Activated T-cell treated with anti-CD3 and anti-CD28 coated beads, Interleukin-2, amount 50 U/mL, for 48 hours (primary cell): Measurements from ENCODE around the gene SF3A1.

Experiments used
- DNase-seq, 2 experiments: peaks; one replicate each; pipeline ENCODE4 v3.0.0-alpha.2; 2020

SF3A1 gene

DNA sequence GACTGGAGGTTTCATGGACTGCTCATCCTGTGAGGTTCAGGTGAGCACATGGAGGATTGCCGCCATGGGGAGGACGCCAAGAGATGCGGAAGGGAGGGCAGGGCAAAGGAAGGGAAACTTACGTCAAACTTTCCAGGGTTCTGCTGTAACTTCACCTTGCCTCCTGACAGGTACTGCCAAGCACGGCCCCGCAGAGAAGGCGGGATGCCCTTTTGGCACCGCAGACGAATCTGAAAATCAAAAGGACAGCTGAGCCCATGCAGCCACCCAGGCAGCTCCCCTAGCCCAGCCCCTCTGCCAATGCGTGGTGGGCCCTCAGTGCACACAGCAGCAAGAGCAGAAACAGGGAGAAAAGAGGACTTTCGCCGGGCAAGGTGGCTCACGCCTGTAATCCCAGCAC lies 57.4 kb downstream of the SF3A1 start:
- no peak for DNase-seq

DNA sequence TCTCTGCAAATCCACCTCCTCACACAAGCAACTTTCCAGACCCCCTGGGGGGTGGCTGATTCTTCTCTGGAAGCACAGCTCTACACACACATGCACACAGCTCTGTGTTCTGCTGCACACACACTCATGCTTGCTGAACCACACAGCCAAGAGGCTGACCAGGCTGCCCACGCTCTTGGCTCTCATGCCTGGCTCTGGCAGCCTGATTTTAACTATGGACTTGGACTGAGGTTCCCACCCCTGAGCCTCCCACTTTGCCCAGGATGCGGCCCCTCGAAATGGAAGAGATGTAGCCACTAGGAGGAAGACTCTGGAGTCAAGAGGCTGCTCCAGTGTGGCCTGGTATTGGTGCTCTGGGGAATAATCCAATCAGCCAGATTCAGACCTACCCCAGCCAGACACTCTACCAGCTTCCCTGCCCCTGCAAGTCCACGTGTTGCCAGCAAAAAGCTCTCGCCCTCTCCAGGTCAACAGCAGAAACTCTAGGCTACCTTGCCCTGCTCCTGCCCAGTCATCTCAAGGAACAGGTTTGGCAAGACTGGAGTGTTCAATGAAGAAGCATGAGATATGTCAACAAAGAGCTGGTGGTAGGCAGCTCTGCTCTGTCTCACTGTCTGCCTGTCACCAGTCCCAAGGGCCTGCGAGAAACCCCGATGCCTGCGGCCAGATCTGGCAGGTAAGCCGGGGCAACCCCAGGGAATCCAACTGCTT lies 58.5 kb downstream of the SF3A1 start:
- no peak for DNase-seq

DNA sequence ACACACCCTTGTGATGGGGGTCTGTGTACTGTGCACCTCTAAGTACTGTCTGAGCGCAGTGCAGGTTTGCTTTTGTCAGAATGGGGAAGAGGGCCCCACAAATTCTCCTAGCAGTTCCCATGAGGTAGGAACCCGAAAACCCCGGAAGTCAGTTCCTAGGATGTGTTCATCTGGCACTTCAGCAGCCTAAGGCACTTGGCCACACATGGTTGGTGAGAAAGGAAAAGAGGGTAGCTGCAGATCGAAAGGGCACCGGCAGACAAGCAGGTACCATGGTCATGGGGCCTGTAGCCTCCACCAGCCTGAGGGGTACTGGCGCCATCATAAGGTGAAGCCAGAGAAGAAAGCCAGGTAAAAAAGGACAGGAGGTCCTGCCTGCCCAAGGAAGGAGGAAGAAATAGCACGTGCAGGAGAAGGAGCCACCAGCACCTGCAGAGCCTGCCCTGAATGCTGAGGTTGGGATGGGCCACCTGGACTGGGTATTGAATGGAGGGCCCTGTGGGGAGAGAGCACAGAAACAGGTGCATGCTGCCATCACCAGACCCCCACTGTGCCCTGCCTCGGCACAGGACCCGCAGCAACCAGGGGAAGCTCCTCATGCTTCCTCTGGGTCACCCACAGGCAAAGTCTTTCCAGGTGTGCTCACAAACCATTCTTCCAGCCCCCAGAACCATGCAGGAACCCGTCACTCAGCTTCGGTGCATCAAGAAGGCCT lies 59.3 kb downstream of the SF3A1 start:
- no peak for DNase-seq

DNA sequence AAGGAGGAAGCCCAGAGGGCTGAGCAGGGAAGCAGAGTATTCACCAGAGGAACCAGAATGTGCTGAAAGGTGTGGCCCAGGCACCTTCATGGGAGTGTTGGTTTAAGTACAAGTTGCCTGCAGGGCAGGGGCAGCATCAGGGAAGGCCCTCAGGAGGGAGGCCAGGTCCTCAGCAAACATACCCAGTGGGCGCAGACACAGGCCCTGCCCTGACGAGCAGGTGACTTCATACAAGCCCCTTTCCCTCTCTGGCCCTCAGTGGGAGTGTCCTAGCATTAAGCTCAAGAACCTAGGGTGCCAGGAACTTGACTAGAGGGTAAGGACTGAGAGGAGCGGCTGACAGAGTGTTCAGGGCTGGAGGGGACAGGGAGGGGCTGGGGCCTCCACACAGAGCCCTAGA lies 59.9 kb downstream of the SF3A1 start:
- no peak for DNase-seq

DNA sequence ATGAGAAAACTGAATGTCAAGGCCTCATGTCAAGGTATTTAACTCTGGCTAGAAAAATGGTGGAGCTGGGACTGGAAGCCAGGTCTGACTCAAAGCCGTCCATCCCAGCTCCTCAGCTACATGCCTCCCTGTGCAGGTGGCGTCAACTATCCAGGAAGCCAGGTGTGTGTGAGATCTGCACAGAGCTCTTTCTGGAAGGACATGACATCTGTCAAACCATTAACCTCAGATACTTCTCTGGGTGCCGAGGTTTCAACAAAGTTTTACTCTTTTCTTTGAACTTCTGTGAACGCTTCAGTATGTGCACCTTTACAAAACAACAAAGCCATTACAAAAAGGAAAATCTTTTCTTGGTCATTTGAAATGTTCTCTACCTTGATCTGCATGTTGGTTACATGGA lies 60.4 kb downstream of the SF3A1 start:
- DNase-seq: no peak

DNA sequence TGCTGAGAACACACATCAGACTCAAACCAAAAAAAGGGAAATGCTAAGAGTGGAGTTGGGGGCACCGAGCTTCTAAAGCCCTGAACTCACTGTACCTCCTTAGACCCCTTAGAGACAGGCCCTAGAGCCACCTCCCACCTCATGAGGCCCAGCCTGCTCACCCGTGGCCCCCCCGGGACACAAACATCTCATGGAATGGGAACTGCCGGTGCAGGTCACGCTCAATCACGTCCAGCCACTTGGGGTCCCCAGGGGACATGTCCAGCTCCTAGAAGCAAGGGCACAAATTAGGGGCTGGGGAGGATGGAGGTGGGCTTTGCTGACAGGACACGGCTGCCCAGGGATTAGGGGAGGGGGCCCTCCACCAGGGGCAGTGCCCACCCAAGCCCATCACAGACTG lies 61.1 kb downstream of the SF3A1 start:
- DNase-seq: no peak

DNA sequence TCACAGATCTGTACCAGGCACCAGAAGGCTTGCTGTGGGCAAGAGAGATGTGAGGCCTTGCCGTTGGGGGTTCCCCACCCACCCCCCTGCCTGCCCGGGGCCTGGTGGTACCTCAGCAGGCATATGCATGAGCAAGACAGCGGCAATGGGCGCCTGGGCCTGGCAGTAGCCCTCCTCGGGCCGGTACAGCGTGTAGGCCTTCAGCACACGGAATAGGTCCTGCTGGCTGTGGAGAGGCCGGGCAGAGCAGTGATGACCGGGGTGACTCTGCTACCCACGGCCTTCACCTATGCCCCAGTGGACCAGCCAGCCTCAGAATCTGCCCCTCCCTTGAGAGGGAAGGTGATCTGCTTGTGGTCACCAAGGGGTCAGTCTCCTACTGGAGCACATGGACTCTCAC lies 61.9 kb downstream of the SF3A1 start:
- DNase-seq: no peak

DNA sequence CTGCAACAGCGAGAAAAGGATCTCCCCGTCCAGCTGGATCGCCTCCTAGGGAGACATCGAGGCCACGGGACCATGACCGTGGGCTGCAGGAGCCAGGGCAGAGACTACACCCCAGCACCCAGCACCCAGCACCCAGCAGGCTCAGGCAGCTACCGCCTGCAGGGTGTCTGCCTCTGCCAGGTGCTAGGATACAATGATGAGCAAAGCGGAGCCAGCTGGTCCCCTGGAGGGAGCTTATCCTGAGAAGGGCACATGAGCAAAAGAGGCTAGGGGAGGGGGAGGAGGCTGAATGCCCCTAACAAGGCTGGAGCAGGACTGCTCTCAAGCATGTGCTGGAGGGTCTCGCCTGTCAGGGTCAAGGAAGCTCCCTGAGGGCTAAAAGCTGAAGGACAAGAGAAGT lies 62.6 kb downstream of the SF3A1 start:
- no peak for DNase-seq

DNA sequence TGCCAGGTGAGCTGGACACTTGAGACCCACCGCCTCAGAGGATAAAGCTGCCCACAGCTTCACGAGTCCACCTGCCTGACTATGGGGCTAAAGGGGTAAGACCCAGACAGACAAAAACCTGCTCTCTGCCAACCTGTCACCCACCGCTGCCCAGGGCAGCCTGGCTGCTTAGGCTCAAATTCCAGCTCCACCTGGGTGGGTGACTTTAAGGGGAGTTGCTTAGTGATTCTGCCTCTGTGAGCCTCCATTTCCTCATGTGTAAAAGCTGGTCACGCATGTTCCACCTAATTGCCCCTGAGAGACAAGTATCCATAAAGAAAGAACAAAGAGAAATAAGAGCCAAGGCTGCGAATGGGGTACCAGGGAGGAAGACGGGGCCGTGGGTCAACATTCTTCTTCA lies 63.7 kb downstream of the SF3A1 start:
- no peak for DNase-seq

DNA sequence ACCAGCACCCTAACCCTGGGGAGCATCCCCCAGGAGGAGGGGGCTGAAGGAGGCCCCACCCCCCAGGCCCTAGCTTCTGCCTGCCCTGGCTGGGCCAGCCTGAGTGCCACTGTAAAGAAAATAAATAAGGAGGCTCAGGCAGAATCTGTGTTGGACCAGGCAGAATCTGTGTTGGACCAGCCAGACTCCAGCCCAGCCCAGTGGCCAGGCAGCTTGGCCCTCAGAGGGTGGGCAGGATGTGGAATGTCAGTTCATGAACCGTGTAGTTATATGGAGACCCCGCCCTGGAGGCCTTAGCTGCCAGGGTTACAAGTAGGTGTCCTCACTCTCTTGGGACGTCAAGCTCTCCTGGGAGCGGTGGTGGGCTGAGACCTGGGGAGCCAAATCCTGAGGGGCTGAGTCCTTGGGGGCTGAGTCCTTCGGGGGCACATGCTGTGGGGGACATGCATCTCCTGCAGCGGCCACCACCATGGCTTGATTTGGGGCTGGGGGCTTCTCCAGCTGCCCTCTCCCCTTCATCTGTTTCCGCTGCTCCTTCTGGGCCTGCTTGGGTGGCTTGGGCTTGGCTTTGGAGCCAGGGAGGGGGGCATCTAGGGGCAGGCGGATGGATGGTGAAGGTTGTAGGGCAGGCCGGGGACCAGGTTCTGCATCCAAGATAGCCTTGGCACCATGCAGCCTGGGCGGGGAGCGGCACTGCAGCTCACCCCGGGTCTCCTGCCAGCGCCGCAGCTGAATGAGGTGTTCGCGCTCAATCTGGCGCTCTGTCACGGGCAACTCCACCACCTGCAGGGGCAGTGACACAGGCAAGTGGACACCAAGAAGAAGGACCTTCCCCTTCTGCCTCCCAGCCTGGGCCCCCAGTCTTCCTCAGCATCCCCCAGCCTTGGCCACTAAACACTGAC lies 64.4 kb downstream of the SF3A1 start:
- no peak for DNase-seq

DNA sequence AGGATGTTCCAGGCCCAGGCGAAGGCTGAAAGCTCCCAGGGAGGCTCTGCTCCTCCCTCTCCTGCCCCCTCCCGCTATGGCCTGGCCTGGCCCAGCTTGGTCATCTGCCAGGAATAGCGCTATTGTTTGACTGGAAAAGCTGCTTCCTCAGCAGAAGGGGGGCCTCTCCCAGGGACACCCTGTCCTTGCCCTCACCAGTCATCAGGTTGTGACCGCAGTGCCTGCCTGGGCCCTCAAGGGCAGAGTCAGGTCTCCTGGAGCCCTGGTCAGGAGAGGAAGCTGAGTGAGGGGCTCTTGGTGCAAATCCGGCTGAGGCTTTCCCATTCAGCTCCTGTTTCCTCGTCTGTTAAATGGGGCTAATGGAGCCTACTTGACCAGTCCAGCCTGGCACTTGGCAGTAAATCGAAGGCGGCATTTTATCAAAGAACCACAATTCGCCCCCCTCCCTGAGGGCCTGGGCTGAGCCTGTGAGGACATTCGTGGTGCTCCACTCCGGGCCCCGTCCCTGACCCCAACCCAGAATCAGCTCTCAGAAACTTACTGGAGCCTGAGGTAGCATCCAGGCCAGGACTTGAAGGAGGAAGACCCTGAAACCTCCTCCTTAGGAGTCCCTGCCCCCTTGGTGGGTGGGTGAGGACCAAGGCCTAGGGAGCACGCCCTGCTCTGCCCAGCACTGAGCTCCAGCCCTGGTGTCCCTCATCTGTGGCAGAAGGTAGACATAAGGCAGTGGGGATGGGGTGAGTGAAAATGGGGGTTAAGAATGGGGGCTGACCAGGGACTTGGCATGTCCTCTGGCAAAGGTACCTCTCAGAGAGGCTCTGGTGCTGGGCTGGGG lies 65.4 kb downstream of the SF3A1 start:
- no peak for DNase-seq

DNA sequence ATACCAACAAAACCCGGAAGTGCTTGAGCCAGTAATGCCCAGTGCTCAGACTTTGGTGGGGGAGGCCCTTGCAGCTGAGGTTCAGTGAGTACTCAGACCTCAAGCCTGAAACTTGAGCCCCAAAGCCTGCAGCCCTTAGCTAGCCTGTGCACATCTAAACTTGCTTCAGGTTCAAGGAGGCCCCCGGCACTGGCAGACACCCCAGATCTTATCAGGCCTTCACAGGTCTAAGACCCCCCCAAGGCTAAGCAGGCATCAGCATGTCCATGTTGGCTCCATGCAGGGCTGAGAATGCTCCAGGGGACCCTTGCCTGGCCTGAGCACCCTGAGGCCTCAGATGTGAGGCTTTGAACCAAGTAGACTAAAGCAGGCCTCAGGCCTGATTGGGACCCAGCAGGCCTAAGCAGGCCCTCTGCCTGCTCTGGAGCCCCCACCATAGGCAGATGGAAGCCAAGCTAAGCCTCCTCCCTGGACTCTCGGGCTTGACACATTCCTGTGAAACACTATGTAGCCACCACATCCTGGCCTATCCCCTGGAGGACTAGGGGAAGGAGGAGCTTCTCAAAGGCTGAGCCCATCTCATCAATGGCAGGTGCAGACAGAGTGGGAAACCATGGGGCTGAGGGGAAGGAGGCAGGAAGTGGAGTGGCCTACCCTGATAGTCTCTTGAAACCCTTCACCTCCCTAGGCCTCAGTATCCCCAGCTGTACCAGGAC lies 66.2 kb downstream of the SF3A1 start:
- DNase-seq: no peak

DNA sequence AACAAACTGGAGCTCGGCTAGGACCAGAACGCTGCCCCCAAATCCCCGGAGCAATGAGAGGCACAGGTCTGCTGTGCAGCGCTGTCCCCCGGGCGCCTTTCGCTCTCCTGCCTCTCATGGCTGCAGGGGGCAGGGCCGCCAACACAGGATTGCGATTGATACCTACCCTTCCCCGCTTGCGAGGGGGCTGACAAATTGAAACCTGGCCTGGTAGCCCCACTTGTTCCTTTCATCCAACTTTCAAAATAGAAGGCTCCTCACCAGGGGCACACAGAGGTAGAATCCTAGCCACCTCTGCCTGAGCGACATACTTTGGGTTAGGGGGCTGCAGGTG lies 66.7 kb downstream of the SF3A1 start:
- DNase-seq: no peak

DNA sequence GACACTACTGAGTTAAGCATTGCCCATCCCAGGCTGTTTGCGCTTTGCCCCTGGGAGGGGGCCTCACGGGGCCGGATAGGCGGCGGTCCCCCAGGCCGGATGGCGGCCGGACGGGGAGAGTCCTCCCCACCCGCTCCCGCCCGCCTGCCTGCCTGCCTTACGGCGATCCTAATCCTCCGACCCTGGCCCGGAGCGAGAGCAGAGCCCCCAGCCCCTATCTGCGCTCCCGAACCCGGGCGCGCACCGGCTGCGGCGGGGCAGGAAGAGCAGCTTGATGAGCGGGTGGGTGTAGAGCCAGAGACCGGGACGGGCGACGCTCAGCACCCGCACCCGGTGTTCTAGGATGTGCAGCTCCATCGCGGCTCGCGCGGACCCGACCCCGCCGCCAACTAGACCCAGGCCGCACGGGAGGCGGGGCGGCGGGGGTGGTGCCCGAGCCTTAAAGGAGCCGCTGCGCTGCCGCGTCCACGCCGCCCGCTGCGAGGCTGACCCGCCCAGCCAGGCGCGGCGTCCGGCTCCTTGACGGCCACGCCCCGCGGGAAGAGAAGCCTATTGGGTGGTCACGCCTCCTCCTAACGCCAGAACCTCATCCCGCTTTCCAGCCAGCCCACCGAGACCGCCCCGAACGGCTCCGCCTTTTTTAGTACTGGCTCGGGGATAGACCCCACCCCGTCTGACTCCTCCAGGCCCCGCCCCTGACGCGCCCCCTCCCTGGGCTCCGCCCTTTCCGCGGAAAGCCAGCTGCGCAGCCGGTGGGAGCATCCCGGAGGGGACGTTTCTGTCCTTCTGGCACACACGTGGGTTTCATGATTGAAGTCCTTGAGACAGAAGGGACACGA lies 67.3 kb downstream of the SF3A1 start, which contains the start of gene CASTOR1:
Gene CASTOR1, minus strand, starts transcription at position 365 of the 839 bp plus-strand sequence. Its CDS starts 8 bp downstream, at position 357.
- DNase-seq: peak; percentile 94 to 95

DNA sequence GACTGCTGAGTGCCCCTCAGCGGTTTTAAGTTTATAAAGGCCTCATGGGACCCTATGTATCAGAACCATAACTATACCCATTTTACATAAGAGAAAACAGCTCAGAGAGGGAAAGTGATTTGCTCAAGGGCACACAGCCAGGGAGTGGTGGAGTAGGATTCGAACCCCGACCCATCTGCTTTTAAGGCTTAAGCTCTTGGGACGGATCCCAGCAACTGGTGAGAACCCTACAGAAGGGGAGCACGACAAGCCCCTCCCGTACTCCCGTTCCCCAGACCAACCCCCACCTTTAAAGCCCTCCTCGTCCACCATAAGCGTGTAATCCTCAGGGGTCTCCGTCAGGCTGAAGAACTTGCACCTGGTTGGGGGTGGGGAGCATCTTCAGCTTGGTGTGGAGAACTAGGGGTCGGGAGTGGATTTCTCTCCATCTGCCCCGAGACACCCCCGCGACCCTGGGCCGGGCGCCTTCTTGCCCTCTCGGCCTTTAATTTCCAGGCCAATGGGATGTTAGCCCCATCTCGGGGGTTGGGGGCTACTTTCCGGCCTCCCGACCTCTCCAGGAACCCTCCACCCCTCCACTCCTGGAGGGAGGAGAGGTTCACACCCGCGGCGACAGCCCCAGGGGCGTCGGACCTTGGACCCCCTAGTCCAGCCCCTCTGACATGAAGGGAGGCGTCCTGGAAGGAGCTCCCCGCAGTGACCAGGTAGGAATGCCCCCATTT lies 68.1 kb downstream of the SF3A1 start:
- no peak for DNase-seq

DNA sequence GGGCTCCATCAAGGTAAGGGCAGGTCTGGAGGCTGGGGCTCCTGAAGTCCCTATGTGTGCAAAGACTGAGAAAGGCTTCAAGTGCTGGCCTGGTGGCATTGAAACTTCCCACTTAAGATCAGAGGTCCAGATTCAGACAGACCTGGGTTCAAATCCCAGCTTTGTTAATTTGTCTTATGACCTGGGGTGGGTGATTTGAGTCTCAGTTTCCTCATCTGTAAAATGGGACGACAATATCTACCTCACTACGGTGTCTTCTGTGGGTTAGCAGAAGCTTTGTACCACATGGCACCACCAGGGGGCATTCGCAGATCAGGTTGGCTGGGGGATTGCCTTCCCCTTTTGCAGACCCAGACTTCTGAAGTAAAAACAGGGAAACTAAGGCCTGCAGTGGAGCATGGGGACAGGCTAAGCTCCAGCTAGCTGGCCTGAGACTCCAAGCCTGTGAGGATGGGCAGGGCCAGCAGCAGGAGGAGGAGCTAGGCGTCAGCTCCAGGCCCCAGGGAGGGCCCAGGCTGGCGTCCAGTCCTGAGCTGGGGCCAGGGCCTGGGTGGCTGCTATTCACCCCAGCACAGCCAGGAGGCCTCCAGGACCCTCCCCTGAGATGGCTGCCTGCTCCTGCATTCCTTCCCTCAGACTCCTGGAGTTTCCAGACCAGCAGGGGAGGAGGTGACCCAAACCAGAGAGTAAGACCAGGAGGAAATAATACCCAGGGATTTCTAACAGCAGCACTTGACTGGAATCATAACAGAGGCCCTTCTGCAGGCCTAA lies 68.9 kb downstream of the SF3A1 start:
- peak; percentile 94 for DNase-seq

DNA sequence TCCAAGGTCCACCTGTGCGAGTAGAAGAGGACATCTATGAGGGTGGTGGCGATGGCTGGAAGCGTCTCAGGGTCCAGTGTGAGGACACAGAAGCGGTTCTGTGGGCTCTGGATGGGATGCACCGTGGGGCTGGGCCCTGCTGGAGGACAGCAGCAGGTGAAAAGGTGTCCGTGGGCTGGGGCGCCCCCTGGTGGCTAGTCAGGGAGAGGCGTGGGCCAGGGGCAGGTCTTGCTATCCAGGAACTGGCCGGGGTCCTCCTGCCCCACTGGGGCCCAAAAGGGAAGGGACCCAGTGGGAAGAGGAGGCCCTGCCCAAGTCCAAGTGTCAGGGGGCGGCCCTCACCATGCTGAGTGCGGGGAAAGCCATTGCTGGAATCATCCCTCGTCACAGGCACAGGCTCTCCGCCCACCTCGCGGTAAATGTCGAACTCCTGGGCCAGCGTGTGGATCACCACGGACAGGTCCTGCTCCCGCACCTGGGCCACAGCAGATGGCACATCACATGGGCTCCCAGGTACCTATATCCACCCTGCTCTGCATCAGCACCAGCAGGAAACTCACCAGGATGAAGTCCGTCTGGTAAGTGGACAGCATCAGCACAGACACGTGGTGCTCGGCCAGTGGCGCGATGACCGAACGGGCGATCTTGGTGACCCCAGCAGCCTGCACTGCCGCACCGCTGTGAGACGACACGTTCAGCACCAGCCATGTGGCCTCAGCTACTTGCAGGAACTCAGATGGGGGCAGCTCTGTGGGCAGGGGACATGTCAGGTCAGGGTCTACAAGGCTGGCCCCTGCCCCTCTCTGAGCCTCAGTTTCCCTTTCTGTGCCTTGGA lies 69.7 kb downstream of the SF3A1 start:
- peak; percentile 93 to 95 for DNase-seq

DNA sequence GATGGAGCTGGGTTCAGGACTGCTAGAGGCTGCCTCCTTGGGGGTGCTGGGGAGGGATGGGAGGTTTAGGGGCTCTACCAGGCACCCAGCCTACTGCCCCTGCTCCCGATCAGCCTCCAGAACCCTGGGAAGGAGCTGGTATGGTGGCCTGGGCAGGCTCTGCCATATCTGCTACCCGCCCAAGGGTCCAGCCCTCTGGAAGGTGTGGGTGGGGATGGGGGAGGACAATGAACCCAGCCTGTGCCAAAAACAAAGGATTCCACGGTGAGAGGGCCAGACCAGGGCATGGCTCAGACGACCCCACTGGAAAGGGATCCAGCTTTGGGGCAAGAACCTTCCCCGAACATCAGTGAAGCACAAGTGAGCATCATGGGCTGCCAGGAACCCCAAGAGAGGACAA lies 70.4 kb downstream of the SF3A1 start:
- no peak for DNase-seq

DNA sequence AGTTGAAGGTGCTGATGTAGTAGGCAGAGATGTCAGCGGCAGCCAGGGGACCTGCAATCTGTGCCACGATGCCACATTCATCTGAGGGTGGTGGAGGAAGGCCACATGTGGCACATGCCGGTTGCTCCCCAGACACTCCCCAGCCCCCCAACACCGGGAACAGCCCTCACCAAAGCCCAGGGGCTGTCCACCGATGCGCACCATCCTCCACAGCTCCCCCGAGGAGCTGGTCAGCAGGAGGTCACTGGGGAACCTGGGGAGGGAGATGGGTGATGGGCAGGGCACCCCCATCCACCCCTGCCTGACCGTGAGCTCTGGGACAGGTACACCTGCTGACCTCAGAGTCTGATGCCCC lies 70.9 kb downstream of the SF3A1 start:
- DNase-seq: no peak
